Kasumi-1 (cell line): ENCODE measurements around the gene ZNF423.
"Not testable (repeated sequence)": the region's sequence is repeated elsewhere in the genome, so short reads cannot be mapped to it uniquely, and the experiment has no call there.

ENCODE experiments used
- DNase-seq, 2 experiments: peaks; one replicate each; lab custom pipeline; 2025; lab: John Stamatoyannopoulos, UW

ZNF423 gene

DNA sequence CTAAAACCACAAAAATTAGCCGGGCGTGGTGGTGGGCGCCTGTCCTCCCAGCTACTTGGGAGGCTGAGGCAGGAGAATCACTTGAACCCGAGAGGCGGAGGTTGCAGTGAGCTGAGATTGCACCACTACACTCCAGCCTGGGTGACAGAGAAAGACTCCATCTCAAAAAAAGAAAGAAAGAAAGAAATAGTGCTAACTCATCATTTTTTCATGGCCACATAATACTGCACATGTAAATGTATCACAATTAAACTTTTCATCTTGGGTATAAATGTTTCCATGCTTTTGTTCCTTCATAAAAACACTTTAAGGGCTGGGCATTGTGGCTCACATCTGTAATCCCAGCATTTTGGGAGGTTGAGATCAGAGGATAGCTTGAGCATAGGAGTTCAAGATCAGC lies 15.9 kb upstream of the ZNF423 start:
- not testable (repeated sequence) for DNase-seq

DNA sequence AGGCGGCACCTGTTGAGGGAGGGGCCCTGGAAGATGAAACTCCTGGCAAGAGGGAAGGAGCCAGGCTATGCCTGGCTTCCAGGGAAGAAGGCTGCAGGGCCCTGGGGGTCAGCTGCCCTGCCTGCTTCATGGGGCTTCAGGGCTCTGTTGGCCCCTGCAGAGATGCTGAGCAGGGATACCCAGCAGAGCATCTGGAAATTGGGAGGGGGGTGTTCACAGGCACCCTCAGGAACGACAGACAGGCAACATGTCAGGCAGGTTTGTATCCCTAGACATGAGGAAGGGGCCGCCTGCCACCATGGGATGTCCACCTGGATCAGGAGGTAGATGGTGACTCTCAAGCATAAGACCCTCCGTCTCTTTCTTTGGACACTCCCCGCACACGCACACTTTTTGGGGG lies 13.8 kb upstream of the ZNF423 start:
- DNase-seq, result no peak

GRCh38 chr16:49867796-49868668 lies 12.1 kb upstream of the ZNF423 start:
- no peak for DNase-seq

DNA sequence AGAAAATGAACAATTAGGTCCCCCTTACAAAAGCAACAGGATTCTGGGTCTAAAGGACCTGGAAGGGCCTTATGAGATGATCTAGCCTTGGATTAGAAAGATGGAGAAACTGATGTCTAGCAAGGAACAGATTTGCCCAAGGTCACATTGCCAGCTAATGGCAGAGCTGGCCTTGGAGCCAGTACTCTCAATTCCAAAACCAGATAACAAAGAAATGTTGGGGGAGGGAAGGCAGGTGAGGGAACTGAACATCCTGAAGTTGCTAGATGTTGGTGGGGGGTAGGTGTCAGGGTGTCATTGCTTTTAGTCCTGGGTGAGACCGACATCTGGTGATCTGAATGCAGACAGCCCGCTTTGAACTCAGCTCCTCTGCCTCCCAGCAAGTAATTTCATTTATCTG lies 11.3 kb upstream of the ZNF423 start:
- no peak for DNase-seq

DNA sequence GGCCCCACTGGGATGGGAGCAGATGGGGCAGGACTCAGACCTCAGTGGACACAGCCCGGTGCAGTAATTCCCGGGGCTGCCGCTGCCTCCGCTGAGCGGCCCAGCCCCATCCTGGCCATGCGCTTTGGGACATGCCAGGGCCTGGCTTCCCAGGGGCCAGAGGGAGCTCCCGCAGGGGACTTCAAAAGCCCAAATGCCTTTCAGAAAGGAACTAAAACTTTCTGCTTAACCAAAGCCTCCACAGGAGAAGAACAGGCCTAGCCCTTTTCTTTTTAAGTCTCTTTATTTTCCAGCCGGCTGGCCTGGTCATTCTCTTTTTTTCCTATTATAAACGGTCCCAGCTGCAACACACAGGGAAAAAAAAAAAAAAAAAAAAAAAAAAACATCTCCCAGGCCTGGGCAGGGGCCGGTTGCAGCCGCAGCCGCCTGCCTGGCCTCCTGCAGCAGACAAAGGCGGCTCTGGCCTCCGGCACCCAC lies 10.7 kb upstream of the ZNF423 start:
- DNase-seq, result no peak

GRCh38 chr16:49862694-49863093 lies 6.8 kb upstream of the ZNF423 start:
- no peak for DNase-seq

DNA sequence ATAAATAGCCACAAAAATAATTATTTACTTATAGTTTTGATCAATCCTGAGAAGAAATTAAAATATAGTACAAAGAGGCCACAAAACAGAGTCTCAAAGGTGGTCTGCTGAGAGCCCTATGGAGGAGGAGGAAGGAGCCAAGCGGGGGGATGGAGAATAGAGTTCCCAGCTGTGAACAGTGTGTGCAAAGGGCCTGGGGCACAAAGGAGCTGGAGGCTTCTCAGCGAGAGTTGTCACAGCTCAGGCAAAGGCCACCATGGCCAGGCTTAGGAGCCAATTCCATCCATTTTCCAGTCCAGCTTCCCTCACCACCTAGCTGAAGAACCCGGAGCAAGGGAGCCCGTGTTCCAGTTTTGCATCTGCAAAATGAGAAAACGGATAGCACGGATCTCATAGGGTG lies 5.4 kb upstream of the ZNF423 start:
- DNase-seq, result no peak

DNA sequence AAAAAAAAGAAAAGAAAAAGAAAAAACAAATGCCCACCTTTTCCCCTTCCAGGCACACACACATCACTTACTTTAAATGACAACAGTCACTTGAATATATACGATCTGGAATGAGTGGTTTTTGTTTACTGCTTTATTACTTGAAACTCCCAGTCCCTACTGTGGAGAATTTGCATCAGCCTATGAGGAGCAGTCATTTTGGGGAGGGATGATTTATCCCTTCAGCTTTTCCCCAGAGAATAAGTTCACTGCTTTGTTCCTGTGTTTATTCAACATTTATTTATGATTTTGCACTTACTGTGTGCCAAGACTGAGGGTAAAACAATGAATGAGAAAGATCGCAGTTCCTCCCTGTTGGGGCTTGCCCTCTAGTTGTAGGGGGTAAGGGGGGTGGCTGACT lies 4.7 kb upstream of the ZNF423 start:
- DNase-seq, result no peak

- peak in 1 of 2 experiments; percentile 2 for DNase-seq
Observed at GRCh38 chr16:49859125-49859811, 3.4 kb upstream of the ZNF423 start.

- no peak for DNase-seq
Observed at GRCh38 chr16:49858200-49859124, 2.5 kb upstream of the ZNF423 start.

GRCh38 chr16:49857423-49858181 lies 1.7 kb upstream of the ZNF423 start:
- DNase-seq, result peak; percentile 36 to 60

DNA sequence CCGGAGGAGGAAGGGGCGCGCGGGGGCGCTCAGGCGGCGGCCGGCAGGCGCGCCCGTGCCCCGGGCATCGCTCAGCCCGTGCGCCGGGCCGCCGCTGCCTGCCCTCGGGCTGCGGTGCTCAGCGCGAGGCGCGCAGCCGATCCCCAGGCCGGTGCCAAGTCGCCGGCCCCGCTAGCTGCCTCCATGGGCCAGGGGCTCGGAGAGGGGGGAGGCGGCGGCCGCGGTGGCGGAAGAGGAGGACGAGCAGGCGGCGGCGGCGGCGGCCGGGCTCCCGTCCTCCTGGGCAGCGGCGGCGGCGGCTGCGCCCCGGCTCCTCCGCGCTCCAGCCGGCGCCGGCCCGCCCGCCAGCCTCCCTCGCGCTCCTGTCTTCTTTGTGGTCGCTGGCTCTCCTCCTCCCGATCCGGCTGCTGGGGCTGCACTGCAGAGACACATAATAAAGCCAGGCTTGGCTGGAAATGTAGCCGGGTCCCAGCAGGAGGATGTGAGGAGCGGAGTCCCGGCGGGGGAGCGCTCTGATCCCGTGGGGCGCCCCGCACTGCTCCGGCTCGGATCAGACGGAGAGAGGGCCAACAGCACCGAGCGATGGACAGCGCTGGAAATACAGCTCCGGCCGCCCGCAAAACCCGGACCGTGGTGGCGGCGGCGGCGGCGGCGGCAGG lies 889 bp upstream of the ZNF423 start:
- peak; percentile 16 to 19 for DNase-seq

GRCh38 chr16:49855280-49855821 lies 561 bp downstream of the ZNF423 start:
- peak; percentile 13 to 23 for DNase-seq

GRCh38 chr16:49854796-49855203 lies 1.1 kb downstream of the ZNF423 start:
- no peak for DNase-seq

DNA sequence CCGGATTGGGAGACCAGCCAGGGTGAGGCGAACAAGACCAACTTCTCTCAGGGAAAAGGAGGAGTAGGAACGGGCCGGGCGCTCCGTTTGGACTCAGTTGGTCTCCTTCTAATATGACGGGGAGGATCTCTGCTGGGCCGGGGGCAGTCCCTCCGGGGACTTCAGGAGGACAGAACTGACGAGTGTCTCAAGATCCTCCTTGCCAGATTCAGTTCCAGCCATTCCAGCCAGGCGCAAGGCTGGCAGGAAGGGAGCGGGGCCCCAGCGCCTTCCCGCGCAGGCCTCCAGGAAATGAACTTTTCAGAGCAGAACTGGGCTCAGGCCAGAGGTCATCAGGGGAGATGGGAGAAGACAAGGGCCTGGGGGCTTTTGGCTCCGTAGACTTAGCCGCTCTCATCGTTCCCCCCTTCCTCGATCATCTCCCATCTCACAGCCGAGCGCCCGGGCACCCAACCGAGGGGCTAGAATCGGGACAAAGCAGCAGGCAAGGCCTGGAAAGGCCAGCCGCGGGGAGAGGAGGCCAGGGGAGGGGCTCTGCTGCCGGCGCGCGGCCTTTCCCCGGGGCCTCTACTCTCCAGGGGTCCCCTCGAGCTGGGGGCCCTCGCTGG lies 1.6 kb downstream of the ZNF423 start:
- no peak for DNase-seq

GRCh38 chr16:49852279-49852678 lies 3.6 kb downstream of the ZNF423 start:
- no peak for DNase-seq

GRCh38 chr16:49851468-49851787 lies 4.5 kb downstream of the ZNF423 start:
- DNase-seq, result no peak

GRCh38 chr16:49850558-49851467 lies 5.1 kb downstream of the ZNF423 start:
- no peak for DNase-seq

DNA sequence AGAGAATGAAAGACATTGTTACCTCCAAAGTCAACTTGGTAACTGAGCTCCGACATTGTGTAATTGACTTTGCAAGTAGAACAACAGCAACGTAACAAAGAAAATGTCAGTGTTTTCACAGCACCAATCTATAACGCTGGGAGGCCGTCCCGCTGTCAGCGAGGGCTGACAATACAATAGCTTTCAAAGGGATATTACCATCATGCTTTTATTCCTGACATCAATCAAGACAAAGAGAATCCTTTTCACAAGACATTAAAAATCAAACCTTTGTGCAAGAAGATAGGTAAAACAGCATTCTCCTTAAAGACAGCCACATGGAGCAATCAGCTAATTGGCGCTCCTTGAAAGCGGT lies 6.2 kb downstream of the ZNF423 start:
- DNase-seq, result no peak
